GM12878 (cell line): ENCODE data around the gene CTSA. TPM values are rescaled to one million over a fixed set of nuclear protein-coding genes. Genes with fewer than 3 reads are reported as not detected.

ENCODE experiments used
- ATAC-seq: fragments of 200-7000 bp; cut with Tn5 transposase; 3 replicates; pipeline ENCODE4 v1.9.1; 2020; ENCODE audit warnings: mild to moderate bottlenecking, moderate library complexity
- BruUV-seq: library from RNA; stranded (reverse); fragments of 400-500 nt; replicated peaks from 2 replicates; lab custom pipeline; 2021; lab: Mats Ljungman, UMichigan
- CTCF ChIA-PET: fragments of 300-600 bp; sonication (Branson Sonifier 250); formaldehyde crosslinking; extraction: SDS; loops from one replicate; lab custom pipeline; 2021; ENCODE audit warnings: inconsistent platforms; lab: Yijun Ruan, JAX
- POLR2A ChIA-PET: fragments of 350-600 bp; formaldehyde crosslinking; extraction: SDS; loops from one replicate; lab custom pipeline; 2021; ENCODE audit warnings: inconsistent platforms; lab: Charles Lee
- RAD21 ChIA-PET: fragments of 300-600 bp; sonication (Branson Sonifier 250); formaldehyde crosslinking; loops from one replicate; lab custom pipeline; 2023; ENCODE audit warnings: antibody characterized with exemption; ENCODE audit not compliant: unreplicated experiment; lab: Charles Lee
- SMC1A ChIA-PET: fragments of 300-600 bp; sonication (Branson Sonifier 250); formaldehyde crosslinking; loops from one replicate; lab custom pipeline; 2023; ENCODE audit not compliant: unreplicated experiment, uncharacterized antibody; lab: Charles Lee
- DNase-seq: peaks from one replicate; pipeline ENCODE4 v3.0.0-alpha.2; 2011; ENCODE audit warnings: low read depth, low spot score
- FAIRE-seq: peaks from 3 replicates; lab custom pipeline; 2011; peaks lifted over from hg19 to GRCh38; lab: Jason Lieb, UNC
- H2AFZ ChIP-seq: 2 replicates; pipeline ENCODE4 v1.6.0; 2011; ENCODE audit warnings: low read depth, low read length, control low read depth; ENCODE audit not compliant: control insufficient read depth
- H3K27ac ChIP-seq: 2 replicates; pipeline ENCODE4 v1.5.1; 2011; ENCODE audit warnings: control low read depth; ENCODE audit not compliant: control insufficient read depth, insufficient read depth
- H3K27me3 ChIP-seq, 2 experiments: replicated peaks in 1 of 2; 2 replicates each; pipeline versions ENCODE4 v1.6.0 to v1.6.1; 2011; ENCODE audit warnings: low read length in 1 of 2; ENCODE audit not compliant: control insufficient read depth in 2 of 2, insufficient read depth in 2 of 2
- H3K36me3 ChIP-seq, 2 experiments: 2 replicates each; pipeline ENCODE4 v1.5.1; 2011; ENCODE audit warnings: low read length in 1 of 2; ENCODE audit not compliant: control insufficient read depth in 2 of 2, insufficient read depth in 2 of 2
- H3K4me1 ChIP-seq: 2 replicates; pipeline ENCODE4 v1.6.1; 2011; ENCODE audit warnings: mild to moderate bottlenecking, low read length, moderate library complexity, mixed read lengths; ENCODE audit not compliant: control insufficient read depth, insufficient read depth
- H3K4me2 ChIP-seq: 2 replicates; pipeline ENCODE4 v1.6.0; 2011; ENCODE audit warnings: control low read depth; ENCODE audit not compliant: control insufficient read depth, insufficient read depth
- H3K4me3 ChIP-seq: fragments of 200-600 bp; sonication (generic); 2 replicates; pipeline ENCODE4 v1.5.1; 2016
- H3K79me2 ChIP-seq: 2 replicates; pipeline ENCODE4 v1.6.0; 2011; ENCODE audit warnings: low read length; ENCODE audit not compliant: control insufficient read depth, insufficient read depth
- H3K9ac ChIP-seq: 2 replicates; pipeline ENCODE4 v1.8.0; 2011; ENCODE audit warnings: low read length, control low read depth, mixed read lengths; ENCODE audit not compliant: control insufficient read depth, insufficient read depth
- H3K9me3 ChIP-seq: replicated peaks from 3 replicates; pipeline ENCODE4 v1.5.1; 2011; ENCODE audit warnings: mild to moderate bottlenecking, low read length; ENCODE audit not compliant: control insufficient read depth, insufficient read depth
- H4K20me1 ChIP-seq: 2 replicates; pipeline ENCODE4 v1.6.0; 2011; ENCODE audit not compliant: control insufficient read depth, insufficient read depth
- CTCF ChIP-seq, 3 experiments: IDR thresholded peaks in 2 of 3; conservative IDR thresholded peaks in 1 of 3; 2 replicates each; pipeline ENCODE4 v1.5.1; 2011; ENCODE audit warnings: low read depth in 3 of 3, low read length in 3 of 3, mild to moderate bottlenecking in 3 of 3, control low read depth in 2 of 3, moderate library complexity in 2 of 3, inconsistent platforms in 1 of 3, mixed read lengths in 1 of 3; ENCODE audit not compliant: control insufficient read depth in 2 of 3, insufficient read depth in 1 of 3; ENCODE audit errors: extremely low read depth in 1 of 3
- GATAD2B ChIP-seq: fragments of 450-650 bp; conservative IDR thresholded peaks from 2 replicates; pipeline ENCODE4 v1.6.1; 2017; ENCODE audit warnings: low read depth, mild to moderate bottlenecking, moderate library complexity
- PAX8 ChIP-seq: fragments of 450-650 bp; IDR thresholded peaks from 2 replicates; pipeline ENCODE4 v1.6.1; 2017; ENCODE audit warnings: mild to moderate bottlenecking, moderate library complexity
- POLR2AphosphoS5 ChIP-seq: IDR thresholded peaks from 2 replicates; pipeline ENCODE4 v1.6.1; 2011; ENCODE audit warnings: mild to moderate bottlenecking, low read length, inconsistent platforms
- RAD21 ChIP-seq: IDR thresholded peaks from 2 replicates; pipeline ENCODE4 v1.6.1; 2011; ENCODE audit warnings: mild to moderate bottlenecking, low read depth, low read length, moderate library complexity; ENCODE audit not compliant: insufficient read depth
- SMARCA5 ChIP-seq: fragments of 450-650 bp; IDR thresholded peaks from 2 replicates; pipeline ENCODE4 v1.6.1; 2017; ENCODE audit warnings: mild to moderate bottlenecking
- SMC3 ChIP-seq: IDR thresholded peaks from 2 replicates; pipeline ENCODE4 v1.6.1; 2011; ENCODE audit warnings: low read length, improper control_type of control experiment, borderline replicate concordance
- ZNF687 ChIP-seq: fragments of 450-650 bp; IDR thresholded peaks from 2 replicates; pipeline ENCODE4 v1.6.1; 2017; ENCODE audit warnings: mild to moderate bottlenecking, moderate library complexity
- WGBS: methylation state at CpG from one replicate; pipeline ENCODE4 v1.1.6; 2016; ENCODE audit warnings: low lambda C conversion rate; ENCODE audit not compliant: insufficient replicate concordance, insufficient coverage; ENCODE audit errors: missing lambda C conversion rate; 5-methylcytosine and 5-hydroxymethylcytosine counted together
- in situ Hi-C: fragments of 300-500 bp; cut with MboI; formaldehyde crosslinking; loops from 9 replicates; pipeline ENCODE4 v1.14.3; 2018; ENCODE audit warnings: mixed read lengths
- intact Hi-C: fragments of 100-400 bp; cut with micrococcal nuclease; formaldehyde crosslinking; loops from one replicate; pipeline ENCODE4 v1.14.2; 2022; ENCODE audit not compliant: unreplicated experiment
- polyA plus RNA-seq, 11 experiments: library from polyadenylated mRNA; depleted of rRNA in 4 of 11; unstranded in 6 of 11; stranded (reverse) in 5 of 11; fragments of >200 nt; fragmentation: Nextera tagmentation in 4 of 11; fragmentation: Illumina TruSeq in 1 of 11; extraction: Ambion mirVana in 4 of 11; extraction: Trizol in 1 of 11; gene quantifications; 1 replicate in 1 of 11; 2 replicates in 10 of 11; pipeline versions ENCODE4 v1.2.1 to v1.2.3, GENCODE V29; 2011 to 2016; ENCODE audit warnings: inconsistent platforms in 2 of 11, missing spikeins in 2 of 11, low read depth in 1 of 11
- total RNA-seq, 4 experiments: library from RNA; depleted of rRNA in 3 of 4; stranded (reverse); fragments of >200 nt in 3 of 4; fragmentation: Illumina TruSeq in 1 of 4; extraction: Trizol in 1 of 4; gene quantifications; 2 replicates each; pipeline versions ENCODE4 v1.2.1 to v1.2.3, GENCODE V29; 2013 to 2021

The CTSA gene
- total and polyA plus RNA-seq, 10 of the 15 experiments (the other 5 are each of a cell fraction or from before 2014, with no cell fraction given): 7.1 to 67.0 (median 36.2) TPM

- Histone ChIP-seq H3K27me3 (no peaks in the 10 kb centered on the region), H3K27ac (peak overlapping the region; percentile 75), H2AFZ (peak overlapping the region; percentile 87), H3K36me3 (peaks cover 0 to 4% of the 10 kb centered on the region in 2 experiments; a peak in 2 of 4 replicates), H4K20me1 (no peaks in the 10 kb centered on the region), H3K9me3 (no peaks in the 10 kb centered on the region), H3K9ac (peak overlapping the region; percentile 81), H3K79me2 (peaks cover 4% of the 10 kb centered on the region), H3K4me2 (peak overlapping the region; percentile 98), H3K4me3 (peak overlapping the region; percentile 83), H3K4me1 (peaks cover 22% of the 10 kb centered on the region)
- in situ Hi-C loops (no loop called here), intact Hi-C loops (loop anchor here (2.0 to 5.0 kb wide), 2 partner anchors 34 to 82 kb away; partner anchors contain the start of genes ACOT8, ZNF335 and ZSWIM3)
- TF ChIP-seq RAD21 (peak; percentile 22; the same call in 1 of the 2 replicates), PAX8 (no peak), CTCF (IDR thresholded peaks at IDR 0.05 in 2 of 3, conservative IDR thresholded peaks at IDR 0.05 in 1 of 3; ENCODE audit: control insufficient read depth in 2 of 3, extremely low read depth in 1 of 3, insufficient read depth in 1 of 3, low read depth in 3 of 3, low read length in 3 of 3) (peak; percentile 47 to 56 (median 50); a peak in 5 of 6 replicates), GATAD2B (peak; percentile 10; the same call in 1 of the 2 replicates), SMARCA5 (peak; percentile 44; the same call in 1 of the 2 replicates), POLR2AphosphoS5 (no peak), SMC3 (peak; percentile 17; the same call in 1 of the 2 replicates), ZNF687 (peak; percentile 53)
- POLR2A ChIA-PET: interaction anchor here (0.6 to 2.4 kb wide), 12 partner anchors 9 to 80 kb away, joined by 3 to 19 read pairs (median 4); partner anchors contain the start of genes PCIF1, UBE2C and ZSWIM1
- WGBS: 16% methylated on average over 78 of the region's 79 CpGs
- CTCF ChIA-PET: interaction anchor here (0.8 to 3.0 kb wide), 19 partner anchors 9 to 91 kb away, joined by 3 to 38 read pairs (median 5); partner anchors contain the start of genes PCIF1, UBE2C and ZSWIM1
- TSS peak; percentile 79 for BruUV-seq
- FAIRE-seq: peak; percentile 54
- RAD21 ChIA-PET: interaction anchor here (0.9 to 3.4 kb wide), 10 partner anchors 9 to 97 kb away, joined by 3 to 25 read pairs (median 6); partner anchors contain the start of genes PCIF1 and ZSWIM1
- SMC1A ChIA-PET: interaction anchor here (0.7 to 2.8 kb wide), 12 partner anchors 8 to 92 kb away, joined by 3 to 12 read pairs (median 3); partner anchors contain the start of genes PLTP and ZSWIM1
- DNase-seq: no peak
- peak; percentile 65 for ATAC-seq
Observed at GRCh38 chr20:45890077-45890984, 804 bp upstream of the CTSA start.
